HG02840 (cell line): Measurements from ENCODE around the gene SLC35F4.
"Not testable (repeated sequence)": the region's sequence is repeated elsewhere in the genome, so short reads cannot be mapped to it uniquely, and the experiment has no call there.

Source experiments
- ATAC-seq: cut with Tn5 transposase; IDR thresholded peaks from one replicate; pipeline ENCODE4 v1.9.1; 2021; ENCODE audit warnings: mild to moderate bottlenecking, moderate library complexity, moderate number of reproducible peaks; ENCODE audit not compliant: unreplicated experiment, low FRiP score

Gene SLC35F4

DNA sequence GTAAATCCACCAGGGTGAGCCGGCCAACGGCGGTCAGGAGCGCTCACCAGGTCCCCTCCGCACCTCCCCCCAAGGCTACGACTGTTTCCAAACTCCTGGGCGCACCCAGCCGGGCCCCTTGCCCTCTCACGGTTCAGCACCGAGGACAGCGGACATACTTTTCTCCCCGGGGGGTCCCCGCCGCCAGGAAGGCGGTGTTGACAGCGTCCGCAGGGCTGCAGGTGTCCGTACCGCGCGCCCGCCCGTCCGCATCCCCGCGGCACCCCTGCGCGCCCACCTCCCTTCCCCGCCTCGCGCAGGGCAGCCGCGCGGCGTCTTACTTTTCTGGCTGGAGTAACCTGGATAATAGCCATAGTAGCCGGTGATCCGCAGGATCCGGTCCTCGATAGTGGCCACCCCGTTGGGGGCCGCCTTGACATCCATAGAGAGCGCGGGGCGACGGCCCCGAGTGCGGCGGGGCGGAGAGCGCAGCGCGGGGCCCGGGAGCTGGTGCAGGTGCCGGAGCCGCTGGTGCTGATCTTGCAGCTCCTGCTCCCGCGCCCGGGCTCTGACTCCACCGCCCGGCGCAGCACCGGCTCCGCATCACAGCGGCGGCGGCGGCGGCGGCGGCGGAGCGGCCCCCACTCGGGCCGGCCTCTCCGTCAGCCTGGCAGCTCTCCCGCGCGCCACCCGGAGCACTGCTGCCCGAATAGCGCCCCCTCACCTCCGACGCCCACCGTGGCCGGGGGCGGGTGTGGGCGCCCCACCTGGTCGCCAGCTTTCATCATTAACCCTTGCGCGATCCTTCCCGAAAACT is at the start of gene SLC35F4:
SLC35F4 (minus strand) TSS at position 690 of the 796 bp plus-strand sequence.
- ATAC-seq = no peak

DNA sequence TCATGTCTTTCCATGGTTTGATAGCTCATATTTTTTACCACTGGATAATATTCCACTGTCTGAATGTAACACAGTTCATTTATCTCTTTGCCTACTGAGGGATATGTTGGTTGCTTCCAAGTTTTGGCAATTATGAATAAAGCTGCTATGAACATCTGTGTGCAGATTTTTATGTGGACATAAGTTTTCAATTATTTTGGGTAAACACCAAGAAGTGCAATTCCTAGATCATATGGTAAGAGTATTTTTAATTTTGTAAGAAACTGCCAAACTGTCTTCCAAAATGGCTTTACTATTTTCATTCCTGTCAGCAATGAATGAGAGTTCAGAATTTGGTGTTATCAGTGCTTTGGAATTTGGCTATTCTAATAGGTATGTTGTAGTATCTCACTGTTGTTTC is 43.7 kb upstream of the SLC35F4 start:
- ATAC-seq = no peak

DNA sequence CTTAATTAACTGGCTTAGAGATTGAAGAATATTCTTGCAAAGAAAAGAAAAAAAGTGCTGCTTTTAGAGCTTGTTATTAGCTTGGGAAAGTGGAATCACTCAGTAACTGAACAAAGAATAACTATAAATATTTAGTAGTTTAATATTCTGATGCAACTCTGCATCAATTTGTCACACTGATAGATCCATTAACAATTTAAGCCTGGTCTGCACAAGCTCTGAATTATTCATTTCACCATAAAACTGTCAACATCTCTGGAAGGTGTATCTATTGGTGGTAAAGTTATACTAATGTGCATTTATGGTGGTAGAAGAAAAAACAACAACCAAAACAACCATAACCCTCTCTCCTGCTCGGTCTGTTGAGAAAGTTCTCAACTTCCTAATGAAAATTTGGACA is 38.1 kb upstream of the SLC35F4 start:
- no peak for ATAC-seq

DNA sequence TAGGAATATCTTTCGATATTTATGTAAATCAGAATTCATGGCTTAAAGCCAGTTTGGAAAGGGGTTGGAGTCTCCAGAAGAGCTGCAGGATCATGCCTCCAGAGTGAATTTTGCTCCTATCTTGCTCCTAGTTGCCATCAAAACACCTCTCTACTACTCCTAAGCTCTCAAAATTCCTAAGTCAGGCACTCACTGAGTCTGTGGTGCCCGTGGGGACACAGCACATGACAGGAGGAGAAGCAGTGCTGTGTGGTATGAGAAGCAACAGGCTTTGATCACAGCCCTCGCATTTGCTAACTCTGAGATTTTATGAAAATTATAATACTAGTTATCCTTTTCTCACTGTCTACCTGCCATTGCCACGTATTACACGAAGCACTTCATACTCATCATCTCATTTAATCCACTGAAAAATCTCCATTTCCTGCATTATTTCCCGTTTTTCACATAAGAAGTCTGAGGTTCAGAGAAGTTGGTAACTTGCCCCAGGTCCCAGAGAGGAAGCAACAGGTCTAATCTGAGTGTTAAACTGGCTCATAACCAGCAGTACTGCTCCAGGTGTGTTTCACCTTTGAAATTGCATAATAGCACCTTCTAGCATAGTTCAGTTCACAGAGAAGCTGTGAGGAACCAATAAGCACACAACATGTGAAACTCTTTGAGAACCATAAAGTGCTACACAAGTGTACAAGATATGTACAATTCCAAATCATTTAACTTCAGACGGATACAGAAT is 33.1 kb upstream of the SLC35F4 start:
- ATAC-seq = no peak

DNA sequence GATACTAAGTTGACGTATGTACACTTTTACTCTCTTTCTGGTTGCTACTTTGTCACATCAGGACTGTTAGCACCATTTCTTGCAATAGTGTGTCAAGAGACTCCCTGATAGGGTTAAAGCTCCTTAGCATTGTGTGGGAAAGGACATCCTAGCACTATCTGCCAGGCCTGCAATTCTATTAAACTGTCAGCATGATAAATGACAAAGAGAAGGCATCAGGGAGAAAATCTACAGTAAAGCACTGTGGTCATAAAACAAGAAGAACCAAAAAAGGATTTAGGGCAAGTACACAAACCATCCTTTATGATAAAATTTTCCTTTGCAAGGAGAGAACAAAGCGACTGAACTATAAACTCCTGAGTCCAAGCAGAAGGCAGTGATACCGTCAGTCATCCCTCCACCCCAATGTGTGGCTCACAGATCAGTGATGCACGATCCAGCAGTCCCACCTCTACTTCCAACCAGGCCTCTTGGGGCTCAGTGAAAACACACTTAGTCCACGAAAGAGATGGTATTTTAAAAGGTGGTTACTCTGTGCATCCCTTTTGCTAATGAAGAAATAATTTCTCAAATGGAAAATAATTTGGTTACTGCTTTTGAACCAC is 31.4 kb upstream of the SLC35F4 start:
- no peak for ATAC-seq

DNA sequence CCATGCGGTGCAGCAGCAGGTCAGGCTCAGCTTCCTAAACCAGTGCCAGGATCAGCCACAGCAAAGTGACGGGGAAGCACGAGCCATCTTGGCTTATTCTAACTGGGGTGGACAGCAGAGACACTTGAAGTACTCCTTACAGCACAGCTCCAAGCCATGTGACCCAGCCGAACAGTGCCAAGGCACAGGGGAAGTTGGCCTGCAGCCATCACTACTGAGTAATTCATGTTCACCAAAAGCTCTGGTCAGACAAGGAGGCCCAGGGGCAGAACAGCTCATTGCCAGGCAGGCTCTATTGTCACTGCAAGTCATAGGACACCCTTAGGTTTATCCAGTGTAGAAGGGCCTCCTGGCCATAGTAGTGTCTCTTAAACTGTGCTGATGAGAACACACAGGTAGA is 23.4 kb upstream of the SLC35F4 start:
- no peak for ATAC-seq

DNA sequence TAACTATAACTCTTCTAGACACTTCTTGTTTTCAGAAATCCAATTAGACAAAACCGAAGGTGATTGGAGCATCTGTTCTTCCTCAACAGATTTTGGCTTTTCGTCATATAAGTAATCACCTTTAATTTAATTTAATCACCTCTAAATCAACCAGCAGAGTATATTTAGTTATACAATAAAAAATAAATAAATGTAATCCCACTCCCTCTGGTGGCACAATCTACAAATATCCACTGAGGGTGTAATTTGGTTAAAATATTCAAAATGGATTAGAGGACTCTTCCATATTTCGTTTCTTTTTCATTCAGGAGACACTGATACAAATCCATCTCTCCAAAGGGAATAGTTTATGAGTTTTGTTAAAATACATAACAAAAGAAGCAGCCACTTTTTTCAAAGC is 18.3 kb upstream of the SLC35F4 start:
- no peak for ATAC-seq

DNA sequence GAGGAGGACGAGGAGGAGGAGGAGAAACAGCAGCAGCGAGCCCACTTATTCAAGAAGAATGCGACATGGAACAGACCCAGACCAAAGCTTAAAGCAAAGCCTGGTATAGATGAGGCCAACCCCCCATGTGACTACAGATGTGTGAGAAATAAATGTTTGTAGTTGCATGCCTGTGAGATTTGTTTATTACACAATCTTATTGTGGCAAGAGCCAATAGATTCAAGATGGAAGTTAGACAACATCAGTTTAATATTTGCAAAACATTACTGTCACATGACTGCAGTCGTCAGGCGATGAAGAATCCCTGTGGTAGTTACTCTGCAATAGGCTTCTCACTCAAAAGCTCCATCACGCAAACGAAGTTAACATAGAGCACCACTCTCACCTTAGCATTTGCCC is 17.2 kb upstream of the SLC35F4 start:
- no peak for ATAC-seq

DNA sequence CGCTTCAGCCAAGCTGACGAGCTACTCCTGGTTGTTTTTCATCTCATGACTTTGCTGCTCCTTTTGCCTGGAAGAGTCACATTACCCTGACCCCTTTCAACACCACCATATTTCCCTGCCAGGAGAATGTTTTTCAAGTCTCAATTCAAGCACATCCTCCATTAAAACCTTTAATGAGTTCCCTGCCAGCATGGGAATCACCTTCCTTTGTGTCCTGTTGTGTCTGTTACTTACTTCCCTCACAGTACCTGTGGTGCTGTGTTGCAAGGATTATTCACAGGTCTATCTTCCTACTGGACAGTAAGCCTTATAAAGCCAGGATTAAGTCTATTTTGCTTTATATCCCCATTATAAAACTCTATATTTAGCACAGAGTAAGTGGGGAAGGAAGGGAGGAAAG is 13.6 kb upstream of the SLC35F4 start:
- ATAC-seq = no peak

DNA sequence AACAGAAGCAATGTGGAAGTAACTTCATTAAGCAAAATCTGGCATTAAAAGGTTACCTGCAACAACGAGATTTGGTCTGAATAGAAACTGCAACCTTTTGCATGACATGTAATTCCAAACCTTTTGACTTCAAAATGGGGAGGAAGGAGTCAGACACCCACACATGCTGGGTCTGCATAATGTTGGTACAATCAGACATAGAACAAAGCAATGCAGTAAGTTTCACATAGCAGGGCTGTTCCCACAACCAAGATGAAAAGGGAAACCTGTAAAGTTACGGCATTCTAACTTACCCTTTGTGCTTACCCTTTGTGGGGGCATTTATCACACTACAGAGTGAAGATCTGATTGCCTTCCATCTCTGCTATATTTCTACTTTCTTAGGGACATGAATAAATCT is 10.1 kb upstream of the SLC35F4 start:
- no peak for ATAC-seq

DNA sequence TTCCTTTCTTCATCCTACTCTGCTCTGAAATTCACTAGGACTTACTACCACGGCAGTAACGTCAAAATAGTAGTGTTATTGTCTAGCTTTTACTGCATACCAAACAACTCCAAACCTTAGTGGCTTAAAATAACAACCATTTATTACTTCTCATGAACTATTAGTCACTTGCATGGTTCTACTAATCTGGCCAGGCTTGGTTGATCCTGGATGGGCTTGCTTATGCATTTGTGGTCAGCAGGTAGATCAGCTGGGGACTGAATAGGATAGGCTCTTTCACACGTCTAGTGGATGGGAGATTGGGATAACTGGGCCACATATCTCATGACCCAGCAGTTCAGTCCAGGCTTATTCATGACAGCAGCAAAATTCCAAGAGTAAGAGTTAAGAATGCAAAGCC is 9.4 kb upstream of the SLC35F4 start:
- ATAC-seq = no peak

DNA sequence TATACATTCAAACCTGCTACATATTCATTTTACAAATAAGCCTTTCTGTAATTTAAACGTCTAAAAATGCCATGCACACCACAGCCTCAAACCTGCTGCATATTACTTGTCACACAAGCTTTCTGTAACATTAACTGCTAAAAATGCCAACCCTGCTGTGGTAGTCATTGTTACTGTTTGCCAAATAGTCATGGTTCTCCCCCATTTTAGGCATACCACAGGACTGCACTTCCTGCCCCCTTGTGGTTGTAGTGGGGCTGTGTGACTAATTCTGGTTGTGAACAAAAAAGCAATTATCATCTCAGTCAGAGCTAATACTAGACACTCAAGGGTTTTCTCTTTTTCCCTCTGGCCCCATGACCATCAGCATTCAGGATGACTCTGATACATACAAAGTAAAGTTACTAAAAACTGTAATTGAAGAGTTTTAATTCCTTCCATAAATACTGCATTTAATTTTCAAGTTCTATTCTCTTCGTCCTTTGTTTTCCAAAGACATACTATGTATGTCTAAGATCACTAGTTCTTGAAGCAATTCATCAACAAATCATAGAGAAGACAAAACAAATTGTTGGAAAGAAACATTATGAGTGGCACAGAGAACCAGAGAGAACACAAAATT is 5.7 kb upstream of the SLC35F4 start:
- ATAC-seq = no peak

DNA sequence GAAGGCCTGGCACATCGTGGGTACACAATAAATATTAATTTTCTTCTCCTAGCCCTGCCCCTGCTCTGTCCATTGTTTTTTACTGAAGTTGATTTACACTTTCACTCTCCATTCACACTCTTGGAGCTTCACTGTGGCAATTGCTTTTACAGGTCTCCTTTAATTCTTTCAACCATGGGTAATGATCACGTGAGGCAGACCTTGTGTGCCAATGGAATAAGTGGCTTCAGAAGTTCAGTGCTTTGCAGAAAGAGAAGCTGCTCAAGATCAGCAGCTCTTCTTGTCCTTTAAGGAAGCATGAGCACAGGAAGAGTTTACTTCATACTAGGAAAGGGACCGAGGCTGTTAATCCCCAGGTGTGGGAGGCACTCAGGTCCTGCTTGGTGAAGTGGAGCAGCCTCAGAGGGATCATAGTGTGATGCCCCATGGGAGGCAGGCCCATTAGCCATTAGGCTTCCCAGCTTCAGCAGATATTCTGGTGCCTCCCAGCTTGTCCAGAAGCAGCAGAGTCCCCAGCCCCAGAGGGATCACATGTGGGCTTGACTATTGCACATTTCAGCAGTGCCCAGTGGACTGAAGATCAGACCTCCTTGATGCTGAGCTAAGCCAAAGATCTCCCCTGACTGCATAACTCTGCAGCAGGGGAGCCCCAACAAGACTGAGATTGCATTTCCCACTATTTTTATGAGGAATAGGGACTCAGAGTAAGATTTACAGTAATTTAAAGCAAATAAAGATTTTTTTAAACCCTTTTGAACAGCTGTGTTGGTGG is 5.0 kb upstream of the SLC35F4 start:
- ATAC-seq = no peak

DNA sequence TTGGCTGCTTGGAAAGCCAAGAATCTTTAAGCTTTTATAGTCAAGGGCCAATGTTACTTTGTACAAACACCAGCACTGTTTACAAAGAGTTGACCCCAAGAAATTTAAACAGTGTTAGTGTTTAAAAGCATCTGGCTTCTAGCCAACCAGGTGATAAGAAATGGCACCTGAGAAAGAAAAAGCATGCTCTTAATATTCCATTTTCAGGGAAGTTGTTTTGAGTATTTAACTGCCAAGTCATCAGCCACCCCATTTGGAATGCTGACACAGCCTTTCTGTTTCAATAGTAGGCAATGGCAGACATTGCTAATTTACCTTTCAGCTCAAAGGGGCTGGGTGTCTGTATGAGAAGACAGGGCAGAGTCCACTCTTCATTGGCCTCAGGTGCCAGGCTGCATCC is 3.7 kb upstream of the SLC35F4 start:
- no peak for ATAC-seq

DNA sequence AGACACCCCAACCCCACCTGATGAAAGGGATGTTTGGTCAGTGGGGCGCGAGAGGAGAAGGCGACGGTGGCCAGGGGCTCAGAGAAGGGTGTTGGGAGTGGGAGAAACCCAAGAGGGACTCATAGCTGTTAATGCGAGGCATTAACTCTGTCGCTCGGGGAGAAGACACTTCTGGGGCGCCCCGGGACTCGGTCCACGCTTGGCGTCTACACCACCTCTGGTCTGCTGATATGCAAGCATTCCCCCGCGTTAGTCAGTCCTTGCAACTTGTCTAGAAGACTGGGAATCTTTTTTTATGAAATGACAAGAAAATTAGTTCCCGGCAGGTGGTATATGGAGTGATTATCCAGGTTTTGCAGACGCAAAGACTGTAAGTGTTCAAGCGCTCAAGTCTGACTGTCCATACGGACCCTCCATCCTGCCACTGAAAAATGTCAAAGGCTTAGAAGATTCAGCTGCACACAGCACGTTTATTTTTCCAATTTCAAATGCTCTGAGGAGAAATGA is 360 bp upstream of the SLC35F4 start:
- ATAC-seq = no peak

DNA sequence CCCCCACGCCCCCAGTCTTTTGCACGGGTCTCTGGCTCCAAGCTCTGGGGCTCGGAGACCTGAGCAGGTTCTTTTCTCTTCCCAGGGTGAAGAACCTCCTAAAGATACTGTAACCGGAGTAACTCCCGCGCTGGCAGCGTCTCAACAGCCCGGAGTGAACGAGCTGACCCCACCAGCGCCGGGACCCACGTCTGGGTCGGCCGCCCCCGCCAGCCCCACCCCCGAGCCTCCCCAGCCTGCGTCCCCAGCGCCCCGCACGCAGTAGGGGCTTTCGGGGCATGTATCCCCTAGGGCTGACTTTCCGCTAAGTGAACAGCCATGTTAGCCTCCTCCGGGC is 858 bp downstream of the SLC35F4 start:
- no peak for ATAC-seq

DNA sequence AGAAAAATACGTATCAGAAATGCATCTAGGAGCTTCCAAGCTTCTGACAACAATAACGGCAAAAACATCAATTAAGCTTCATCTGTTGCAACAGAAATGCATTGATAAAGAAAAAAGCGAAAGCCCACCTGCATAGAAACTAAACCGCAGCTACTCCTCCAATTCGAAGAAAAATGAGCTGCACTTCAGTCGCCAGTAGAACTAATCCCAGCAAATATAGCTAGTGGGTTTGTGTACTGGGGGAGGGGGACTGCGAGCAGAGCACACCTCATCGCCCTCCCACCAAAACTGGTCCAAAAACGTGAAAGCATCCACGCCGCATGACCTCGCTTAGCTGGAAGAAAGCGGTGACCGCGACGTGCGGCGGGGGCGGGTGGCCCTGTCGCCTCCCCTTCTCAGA is 1.2 kb downstream of the SLC35F4 start:
- no peak for ATAC-seq

DNA sequence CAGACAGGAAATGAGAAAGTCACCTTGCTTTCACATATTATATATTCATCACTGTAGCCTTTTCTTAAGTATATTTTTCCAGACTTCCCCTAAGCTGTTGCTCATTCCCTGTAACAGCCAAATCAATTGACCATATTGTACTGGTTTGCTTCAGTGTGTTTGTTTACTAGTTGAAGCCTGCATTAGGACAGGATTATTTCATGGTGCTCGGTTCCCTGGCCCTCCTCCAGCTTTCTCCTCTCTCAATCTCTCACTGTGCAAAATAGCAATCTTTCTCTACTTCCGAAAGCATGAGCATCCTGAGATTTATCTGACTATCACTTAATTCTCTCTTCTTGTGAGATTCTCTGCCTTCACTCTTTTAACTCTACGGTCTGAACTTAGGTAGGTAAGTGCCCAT is 2.4 kb downstream of the SLC35F4 start:
- no peak for ATAC-seq

DNA sequence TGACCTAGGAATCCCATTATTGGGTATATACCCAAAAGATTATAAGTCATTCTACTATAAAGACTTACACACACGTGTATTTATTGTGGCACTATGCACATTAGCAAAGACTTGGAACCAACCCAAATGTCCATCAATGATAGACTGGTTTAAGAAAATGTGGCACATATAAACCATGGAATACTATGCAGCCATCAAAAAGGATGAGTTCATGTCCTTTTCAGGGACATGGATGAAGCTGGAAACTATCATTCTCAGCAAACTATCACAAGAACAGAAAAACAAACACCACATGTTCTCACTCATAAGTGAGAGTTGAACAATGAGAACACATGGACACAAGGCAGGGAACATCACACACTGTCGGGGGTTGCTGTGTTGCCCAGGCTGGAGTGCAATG is 10.2 kb downstream of the SLC35F4 start:
- not testable (repeated sequence) for ATAC-seq

DNA sequence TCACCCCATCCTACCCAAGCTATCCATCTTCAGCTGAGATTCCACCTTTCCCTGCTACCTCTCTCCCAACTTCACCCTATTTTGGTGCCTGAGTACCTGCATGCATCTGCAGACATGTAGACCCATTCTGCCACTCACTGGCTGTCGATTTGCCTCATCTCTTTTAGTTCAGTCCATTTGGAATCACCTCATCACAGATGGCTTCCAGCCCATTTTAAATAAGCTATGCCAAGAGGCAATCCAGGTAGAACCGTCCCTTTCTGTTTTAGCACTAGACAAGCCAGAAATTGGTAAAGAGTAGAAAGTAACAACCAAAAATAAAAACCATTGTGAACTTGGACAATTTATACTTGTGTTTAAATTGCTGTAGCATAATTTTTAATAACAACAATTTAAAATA is 11.3 kb downstream of the SLC35F4 start:
- no peak for ATAC-seq
